Thyroid gland (tissue), 4 donors: ENCODE data around the gene FOXJ3.

Experiments used
- POLR2A ChIP-seq, 2 donors: fragments of 450-650 bp; IDR thresholded peaks; one replicate each; pipeline ENCODE4 v1.6.1; 2017; ENCODE audit warnings: antibody characterized with exemption in 2 of 2, mild to moderate bottlenecking in 2 of 2, moderate library complexity in 1 of 2
- TF ChIP-seq, protein P1 (sequence below), 6 experiments: fragments of 200-600 bp in 3 of 6; fragments of 450-650 bp in 3 of 6; sonication (generic) in 3 of 6; IDR thresholded peaks; one replicate each; pipeline ENCODE4 v1.5.1; 2016 to 2019; ENCODE audit warnings: antibody characterized with exemption in 6 of 6, mild to moderate bottlenecking in 2 of 6, inconsistent platforms in 1 of 6, moderate library complexity in 1 of 6

DNA sequence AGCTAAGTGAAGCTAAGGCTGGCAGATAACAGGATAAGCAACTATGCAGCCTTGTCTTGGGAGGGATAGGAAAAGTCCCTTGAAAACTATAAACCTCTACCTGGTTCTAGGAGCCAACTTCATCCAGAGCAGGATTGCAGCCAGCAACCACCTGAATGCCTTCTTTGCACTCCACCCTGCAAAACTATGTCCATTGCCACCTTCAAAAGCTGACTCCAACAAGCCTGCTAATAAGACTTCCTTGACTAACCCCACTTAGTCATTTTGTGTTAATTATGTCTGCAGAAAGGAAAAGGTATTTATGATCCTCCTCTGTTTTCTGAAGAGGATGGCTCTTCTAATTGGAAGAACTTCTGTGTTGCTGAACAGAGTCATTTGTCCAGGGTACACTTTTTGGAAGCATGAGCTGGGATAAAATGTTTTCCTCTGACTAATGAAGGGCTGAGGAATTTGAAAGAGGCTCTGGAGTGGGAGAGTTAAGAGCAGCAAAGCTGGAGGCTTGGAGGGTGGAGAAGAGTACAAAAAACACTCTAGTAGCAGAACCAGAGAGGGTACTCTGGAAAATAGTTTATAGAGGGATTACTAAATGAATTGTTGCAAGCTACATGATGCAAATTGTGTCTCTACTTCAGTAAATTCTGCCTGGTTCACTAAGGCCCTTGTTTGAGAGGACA is 36.0 kb upstream of the FOXJ3 start:
- TF ChIP-seq, protein P1, sequence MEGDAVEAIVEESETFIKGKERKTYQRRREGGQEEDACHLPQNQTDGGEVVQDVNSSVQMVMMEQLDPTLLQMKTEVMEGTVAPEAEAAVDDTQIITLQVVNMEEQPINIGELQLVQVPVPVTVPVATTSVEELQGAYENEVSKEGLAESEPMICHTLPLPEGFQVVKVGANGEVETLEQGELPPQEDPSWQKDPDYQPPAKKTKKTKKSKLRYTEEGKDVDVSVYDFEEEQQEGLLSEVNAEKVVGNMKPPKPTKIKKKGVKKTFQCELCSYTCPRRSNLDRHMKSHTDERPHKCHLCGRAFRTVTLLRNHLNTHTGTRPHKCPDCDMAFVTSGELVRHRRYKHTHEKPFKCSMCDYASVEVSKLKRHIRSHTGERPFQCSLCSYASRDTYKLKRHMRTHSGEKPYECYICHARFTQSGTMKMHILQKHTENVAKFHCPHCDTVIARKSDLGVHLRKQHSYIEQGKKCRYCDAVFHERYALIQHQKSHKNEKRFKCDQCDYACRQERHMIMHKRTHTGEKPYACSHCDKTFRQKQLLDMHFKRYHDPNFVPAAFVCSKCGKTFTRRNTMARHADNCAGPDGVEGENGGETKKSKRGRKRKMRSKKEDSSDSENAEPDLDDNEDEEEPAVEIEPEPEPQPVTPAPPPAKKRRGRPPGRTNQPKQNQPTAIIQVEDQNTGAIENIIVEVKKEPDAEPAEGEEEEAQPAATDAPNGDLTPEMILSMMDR (IDR thresholded peaks at IDR 0.05), result no peak
- TF ChIP-seq POLR2A (IDR thresholded peaks at IDR 0.05), result no peak
